GM18517 (cell line): ENCODE data around the gene USP54.
"Not testable (repeated sequence)": the region's sequence is repeated elsewhere in the genome, so short reads cannot be mapped to it uniquely, and the experiment has no call there.

Experiments
- ATAC-seq: cut with Tn5 transposase; IDR thresholded peaks from one replicate; pipeline ENCODE4 v1.9.1; 2021; ENCODE audit warnings: mild to moderate bottlenecking, moderate library complexity; ENCODE audit not compliant: unreplicated experiment

USP54 gene, protein sequence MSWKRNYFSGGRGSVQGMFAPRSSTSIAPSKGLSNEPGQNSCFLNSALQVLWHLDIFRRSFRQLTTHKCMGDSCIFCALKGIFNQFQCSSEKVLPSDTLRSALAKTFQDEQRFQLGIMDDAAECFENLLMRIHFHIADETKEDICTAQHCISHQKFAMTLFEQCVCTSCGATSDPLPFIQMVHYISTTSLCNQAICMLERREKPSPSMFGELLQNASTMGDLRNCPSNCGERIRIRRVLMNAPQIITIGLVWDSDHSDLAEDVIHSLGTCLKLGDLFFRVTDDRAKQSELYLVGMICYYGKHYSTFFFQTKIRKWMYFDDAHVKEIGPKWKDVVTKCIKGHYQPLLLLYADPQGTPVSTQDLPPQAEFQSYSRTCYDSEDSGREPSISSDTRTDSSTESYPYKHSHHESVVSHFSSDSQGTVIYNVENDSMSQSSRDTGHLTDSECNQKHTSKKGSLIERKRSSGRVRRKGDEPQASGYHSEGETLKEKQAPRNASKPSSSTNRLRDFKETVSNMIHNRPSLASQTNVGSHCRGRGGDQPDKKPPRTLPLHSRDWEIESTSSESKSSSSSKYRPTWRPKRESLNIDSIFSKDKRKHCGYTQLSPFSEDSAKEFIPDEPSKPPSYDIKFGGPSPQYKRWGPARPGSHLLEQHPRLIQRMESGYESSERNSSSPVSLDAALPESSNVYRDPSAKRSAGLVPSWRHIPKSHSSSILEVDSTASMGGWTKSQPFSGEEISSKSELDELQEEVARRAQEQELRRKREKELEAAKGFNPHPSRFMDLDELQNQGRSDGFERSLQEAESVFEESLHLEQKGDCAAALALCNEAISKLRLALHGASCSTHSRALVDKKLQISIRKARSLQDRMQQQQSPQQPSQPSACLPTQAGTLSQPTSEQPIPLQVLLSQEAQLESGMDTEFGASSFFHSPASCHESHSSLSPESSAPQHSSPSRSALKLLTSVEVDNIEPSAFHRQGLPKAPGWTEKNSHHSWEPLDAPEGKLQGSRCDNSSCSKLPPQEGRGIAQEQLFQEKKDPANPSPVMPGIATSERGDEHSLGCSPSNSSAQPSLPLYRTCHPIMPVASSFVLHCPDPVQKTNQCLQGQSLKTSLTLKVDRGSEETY (N-terminal part only)

DNA sequence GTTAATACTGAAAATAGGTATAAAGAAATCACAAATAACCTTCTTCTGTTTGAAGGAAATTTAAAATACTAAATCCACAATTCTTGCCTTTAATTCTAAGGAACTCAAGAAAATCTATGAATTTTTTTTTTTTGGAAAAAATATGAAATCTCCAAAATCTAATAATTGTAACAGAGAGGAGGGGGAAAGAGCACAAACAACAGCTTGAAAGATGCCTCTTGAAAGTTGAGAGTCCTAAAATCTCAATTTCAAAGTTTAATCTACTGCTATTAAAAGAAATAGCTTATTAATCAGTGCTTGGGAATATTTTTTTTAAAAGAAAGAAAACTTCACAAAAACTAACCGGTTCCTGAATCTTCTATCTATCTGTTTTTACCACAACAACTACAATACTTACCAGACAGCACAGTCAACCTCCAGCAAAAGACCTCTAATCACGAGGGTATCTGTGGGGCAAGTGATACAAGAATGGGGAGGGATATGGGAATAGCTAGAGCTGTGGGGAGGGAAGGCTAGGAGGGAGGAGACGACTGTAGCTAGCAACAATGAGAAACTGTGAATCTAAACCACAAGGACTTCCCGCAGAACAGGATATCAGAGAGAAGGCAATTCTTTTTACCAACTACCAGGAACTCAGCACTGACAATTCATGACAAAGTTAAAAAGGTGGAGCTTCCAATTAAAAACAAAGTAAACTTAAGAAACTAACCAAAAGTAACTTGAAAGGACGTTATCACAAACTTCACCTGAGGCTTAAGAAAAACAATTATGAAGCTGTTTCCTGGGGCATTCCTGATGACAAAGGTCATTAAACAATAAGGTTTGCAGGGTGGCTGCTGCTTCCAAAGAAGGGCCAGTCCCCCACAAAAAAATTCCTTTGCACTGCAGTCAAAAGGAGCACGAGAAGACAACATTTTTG lies at the start of gene USP54:
Gene USP54, minus strand, starts transcription at position 462 of the 919 bp plus-strand sequence. CDS start 15,684 bp downstream, outside the sequence.
- no peak for ATAC-seq

DNA sequence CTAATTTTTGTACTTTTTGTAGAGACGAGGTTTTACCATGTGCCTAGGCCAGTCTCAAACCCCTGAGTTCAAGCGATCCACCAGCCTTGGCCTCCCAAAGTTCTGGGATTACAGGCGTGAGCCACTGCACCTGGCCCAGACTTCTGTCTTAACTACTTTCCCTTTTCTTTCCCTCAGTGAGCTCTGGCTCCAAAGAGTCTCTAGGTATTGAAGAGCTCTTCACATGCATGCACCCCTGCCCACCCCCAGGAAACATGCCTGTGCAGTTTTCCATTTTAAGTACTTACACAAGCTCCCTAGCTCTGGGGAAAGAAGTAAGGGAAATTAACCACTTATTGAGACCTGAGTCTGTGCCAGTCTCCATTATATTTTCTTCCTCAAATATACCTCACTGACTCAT lies 48.1 kb upstream of the USP54 start:
- no peak for ATAC-seq

DNA sequence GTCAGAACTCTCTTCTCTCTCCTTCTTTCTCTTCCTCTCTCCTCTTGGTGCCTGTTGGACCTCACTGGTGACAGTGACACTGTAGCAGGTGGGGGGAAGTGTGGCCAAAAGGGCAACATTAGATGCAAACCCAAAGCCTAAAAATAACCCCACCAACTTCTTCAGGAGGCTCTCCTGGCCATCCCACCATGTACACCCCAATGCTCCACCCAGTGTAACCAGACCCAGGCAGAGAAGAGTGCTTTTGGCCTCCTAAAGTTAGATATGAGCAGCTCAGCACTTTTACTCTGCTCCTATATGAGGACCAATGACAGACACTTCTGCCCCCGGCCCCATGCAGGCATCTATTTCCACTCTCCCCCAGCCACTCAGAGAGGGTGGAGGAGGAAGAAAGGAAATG lies 44.6 kb upstream of the USP54 start:
- ATAC-seq = no peak

DNA sequence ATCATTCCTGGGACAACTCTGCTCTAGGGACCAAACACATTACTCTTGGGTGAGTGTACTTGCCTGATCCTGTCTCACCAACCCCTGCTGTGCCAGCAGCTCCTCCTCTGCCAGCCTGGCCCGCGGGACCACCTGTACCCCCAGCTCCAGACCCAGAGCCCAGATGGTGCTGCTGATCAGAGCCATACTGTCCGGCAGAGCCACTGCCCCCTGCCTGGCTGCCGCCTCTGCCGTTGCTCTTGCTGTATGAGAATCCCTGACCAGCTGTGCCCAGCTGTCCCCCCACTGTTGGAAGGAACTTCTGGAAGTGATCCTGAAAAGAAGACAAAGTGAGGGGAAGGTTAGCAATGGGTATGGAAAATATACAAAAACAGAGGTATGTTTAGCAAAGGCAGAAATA lies 43.3 kb upstream of the USP54 start:
- ATAC-seq = no peak

DNA sequence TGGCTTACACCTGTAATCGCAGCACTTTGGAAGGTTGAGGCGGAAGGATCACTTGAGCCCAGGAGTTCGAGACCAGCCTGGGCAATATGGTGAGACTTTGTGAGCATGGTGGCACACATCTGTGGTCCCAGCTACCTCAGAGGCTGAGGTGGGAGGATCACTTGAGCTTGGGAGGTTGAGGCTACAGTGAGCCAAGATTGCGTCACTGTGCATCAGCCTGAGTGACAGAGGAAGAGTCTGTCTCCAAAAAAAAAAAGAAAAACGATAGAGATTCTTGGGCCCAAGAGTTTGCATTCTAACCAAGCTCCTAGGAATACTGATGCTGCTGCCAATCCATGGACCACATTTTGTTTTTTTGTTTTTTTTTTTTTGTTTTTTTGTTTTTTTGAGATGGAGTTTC lies 38.0 kb upstream of the USP54 start:
- no peak for ATAC-seq

DNA sequence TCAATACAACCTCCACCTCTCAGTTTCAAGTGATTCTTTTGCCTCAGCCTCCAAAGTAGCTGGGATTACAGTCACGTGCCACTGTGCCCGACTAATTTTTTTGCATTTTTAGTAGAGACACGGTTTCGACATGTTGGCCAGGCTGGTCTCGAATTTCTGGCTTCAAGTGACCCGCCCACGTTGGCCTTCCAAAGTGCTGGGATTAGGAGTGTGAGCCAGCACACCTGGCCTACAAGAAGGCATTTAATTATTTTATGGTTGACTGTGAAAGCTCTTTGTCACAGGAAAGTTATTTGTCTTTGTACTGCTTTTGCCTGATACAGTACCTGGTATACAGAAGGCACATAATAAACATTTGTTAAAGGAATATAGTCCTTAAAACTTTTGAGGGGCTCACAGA lies 37.3 kb upstream of the USP54 start:
- ATAC-seq = no peak

DNA sequence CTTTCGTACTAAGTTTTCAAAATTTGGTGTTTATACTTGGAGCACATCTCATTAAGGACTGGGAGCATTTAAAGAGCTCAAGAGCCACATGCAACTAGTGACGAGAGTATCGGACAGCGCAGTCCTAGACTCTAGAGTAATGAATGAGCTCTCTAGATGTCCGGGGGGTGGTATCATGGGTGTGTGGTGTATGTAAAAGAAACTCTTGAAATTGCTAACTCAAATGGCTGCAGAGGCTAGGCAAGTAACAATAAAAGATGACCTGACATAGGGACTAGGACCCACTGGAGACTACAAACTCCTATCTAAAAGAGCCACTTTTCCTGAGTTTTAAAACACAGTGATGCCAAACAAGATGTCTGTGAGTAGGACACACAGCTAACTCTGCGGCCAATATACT lies 36.2 kb upstream of the USP54 start:
- ATAC-seq = no peak

DNA sequence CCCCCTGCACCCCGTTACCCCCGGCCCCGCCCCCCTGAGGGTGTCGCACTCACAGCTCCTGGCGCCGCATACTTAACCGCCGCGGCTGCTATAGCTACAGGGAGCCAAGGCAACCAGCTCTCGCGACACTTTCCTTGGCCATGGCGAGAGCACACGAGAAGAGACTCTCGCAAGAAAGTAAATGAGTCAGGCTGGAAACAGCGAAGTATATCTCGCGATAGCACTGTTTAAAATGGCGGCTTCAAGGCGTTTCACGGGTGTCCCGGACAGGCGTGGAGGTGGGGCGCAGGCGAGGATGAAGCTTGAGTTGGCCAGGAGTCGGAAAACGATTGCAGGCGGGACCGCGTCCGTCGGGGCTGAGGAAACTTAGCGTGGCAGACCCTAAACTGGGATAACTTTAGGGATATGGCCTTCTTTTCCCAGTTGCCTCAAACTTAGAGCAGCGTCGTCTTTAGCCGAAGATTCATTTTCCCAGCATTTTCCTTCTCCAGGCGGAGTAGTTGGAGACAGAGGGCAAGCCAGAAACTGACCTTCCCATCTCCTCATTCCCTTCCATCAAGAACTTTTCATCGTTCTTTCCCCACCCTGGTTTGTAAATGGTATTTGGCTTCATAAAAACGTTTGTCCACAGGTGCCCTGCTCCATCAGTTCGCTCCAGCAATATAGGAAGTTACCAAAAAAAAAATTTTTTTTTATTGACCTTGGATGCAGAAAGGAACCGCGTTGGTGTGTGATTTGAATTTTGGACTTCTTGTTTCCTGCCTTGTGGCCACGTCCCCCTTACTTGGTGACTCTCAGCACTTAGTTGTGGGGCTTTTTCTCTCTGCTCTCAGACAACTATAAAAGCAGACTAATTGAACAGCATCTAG lies 35.0 kb upstream of the USP54 start:
- peak; percentile 98 for ATAC-seq

DNA sequence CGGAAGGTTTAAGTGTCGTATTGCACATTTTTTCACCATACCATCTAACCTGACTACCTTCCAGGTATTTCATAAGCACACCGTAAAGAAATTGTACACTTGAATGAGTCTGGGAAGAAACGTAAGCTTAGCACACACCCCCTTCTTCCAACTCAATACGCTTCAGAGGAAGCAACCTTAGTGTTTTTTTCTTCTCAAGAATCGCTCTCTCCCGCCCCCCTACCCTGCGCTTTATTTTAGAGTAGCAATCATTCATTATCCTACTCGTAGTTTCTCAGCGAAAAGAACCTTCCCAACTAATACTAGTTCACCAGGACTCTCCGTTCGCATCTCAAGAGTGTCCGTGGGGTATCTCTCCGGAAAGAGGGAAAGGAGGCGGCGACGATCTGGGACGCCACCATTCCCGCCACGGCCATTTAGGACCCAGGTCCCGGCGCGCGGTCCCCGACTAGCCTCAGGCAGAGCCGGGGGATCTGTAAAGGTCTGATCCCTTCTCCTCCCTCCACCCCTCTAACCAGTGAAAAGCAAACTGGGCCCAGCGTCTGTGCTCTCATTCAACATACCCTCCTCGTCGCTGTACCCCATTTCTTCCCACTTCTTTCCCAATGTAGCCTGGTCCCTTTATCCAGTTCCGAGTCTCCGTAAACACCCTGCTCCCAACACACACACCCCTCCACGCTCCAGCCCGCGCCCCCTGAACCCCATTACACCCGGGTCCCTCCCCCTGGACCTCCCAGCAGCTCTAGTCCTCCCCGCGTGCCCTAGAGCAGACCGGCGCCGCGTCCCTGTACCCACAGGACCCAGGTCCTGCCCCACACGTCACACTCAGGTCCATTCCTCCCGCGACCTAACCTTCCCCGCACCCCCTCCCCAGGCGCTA lies 34.1 kb upstream of the USP54 start:
- ATAC-seq = no peak

DNA sequence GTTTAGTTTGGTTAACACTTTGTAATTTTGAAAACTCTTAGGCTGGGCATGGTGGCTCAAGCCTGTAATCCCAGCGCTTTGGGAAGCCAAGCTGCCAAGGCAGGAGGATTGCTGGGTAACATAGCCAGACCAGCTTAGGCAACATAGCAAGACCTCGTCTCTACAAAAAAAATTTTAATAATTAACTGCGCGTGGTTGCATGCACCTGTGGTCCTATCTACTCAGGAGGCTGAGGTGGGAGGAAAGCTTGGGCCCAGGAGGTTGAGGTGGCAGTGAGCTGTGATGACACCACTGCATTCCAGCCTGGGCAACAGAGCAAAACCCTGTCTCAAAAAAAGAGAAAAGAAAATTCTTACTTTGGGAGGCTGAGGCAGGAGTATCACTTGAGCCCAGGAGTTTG lies 31.9 kb upstream of the USP54 start:
- ATAC-seq = no peak

DNA sequence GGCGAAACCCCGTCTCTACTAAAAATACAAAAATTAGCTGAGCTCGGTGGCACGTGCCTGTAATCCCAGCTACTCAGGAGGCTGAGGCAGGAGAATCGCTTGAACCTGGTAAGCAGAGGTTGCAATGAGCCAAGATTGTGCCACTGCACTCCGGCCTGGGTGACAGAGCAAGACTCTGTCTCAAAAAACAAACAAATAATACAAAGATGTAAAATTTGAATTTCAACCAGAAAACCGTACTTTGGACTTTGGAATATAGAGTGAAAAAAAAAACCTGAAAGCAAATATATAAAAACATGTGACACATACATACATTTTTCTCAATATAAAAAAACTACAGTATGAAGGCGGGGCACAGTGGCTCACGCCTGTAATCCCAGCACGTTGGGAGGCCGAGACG lies 29.8 kb upstream of the USP54 start:
- not testable (repeated sequence) for ATAC-seq

DNA sequence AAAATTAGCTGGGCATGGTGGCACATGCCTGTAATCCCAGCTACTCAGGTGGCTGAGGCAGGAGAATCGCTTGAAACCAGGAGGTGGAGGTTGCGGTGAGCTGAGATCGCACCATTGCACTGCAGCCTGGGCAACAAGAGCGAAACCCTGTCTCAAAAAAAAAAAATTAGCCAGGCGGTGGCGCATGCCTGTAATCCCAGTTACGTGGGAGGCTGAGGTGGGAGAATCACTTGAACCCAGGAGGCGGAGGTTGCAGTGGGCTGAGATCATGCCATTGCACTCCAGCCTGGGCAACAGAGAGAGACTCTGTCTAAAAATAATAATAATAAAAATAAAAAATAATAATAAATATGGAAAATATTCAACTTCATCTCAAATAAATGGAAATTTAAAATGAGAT lies 26.0 kb upstream of the USP54 start:
- not testable (repeated sequence) for ATAC-seq

DNA sequence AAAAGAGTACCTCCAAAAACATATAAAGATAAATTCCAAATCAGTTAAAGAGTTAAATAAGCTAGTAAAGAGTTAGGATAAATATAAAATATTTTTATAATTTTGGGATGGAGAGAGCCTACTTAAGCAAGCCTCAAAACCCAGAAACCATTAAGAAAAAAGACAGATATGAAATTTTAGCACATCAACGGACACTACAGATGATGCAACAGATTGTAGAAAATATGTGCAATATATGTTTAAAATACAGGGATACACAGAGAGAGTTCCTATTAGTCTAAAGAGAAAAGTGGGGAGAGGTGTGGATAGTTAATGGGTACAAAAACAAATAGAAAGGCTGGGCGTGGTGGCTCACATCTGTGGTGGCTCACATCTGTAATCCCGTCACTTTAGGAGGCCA lies 23.6 kb upstream of the USP54 start:
- ATAC-seq = no peak

DNA sequence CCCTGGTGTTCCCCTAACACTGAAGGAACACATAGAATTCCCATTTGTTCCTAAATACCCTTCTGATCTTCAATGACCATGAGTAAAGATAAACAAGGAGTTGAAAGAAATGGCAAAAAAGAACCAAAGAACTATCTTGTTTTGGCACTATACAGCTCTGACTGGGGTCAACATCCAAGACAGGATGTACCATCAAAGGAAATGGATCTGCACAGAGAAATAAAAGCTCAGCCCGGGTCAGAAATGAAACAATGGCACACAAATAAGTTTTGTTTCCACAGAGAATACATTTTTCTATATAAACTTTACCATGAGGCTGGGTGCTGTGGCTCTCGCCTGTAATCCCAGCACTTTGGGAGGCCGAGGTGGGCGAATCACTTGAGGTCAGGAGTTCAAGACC lies 18.0 kb upstream of the USP54 start:
- no peak for ATAC-seq

DNA sequence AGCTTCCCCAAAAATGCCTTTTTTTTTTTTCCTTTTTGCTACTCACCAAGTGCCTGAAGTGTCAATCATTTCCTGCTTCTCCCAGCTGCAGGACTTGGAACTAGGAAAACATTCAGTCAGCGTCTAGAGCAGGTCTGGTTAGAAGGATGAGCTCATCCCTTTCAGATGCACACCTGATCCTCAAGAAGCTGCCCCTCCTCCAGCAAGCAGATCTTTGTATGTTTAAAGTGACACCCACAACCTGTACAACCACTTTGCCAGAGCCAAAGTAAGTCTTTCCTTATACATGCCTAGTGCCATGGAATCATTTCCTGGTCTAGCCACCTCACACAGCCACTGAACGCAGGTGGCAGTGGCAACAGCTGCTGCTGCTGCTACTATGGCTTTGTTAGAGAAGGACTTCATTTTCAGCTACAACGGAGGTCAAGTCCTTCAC lies 10.4 kb upstream of the USP54 start:
- ATAC-seq = no peak

DNA sequence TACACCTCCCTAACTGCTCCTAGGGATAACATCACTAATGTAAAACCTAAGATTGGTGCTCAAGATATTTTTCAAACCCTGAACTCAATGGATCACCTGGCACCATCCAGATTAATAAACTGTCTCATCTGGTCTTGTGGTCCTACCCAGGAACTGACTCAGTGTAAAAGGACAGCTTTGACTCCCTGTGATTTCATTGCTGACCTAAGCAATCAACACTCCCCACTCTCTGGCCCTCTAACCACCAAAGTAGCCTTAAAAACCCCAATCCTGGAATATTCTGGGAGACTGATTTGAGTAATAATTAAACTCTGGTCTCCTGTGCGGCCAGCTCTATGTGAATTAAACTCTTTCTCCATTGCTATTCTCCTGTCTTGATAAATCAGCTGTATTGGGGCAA lies 6.2 kb upstream of the USP54 start:
- no peak for ATAC-seq

DNA sequence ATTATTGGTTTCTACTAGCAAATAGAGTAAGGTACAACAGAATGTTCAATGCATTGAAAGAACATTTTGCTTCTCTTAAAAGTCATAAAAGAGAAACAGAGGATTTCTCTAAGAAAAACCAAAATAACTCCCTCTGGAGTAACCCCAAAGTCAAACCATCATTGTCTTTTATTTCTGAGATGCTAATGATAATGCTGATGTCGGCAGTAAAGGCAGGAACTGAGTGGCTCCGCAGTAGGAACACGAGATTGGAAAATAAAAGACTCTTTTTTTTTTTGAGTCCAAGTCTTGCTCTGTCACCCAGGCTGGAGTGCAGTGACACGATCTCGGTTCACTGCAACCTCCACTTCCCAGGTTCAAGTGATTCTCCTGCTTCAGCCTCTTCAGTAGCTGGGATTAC lies 2.7 kb upstream of the USP54 start:
- ATAC-seq = no peak

DNA sequence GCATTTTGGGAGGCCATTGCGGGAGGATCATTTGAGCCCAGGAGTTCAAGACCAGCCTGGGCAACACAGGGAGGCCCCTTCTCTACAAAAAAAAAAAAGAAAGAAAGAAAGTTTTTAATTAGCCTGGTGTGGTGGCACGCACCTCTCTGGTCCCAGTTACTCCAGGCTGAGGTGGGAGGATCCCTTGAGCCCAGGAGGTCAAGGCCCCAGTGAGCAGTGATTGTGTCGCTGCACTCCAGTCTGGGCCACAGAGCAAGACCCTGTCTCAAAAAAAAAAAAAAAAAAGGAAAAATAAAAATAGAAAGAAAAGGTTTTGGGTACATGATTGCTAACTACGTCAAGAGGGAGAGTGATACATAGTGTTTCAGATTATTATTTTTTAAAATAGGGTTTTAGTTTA lies 2.0 kb upstream of the USP54 start:
- no peak for ATAC-seq
